Bronchial epithelial cell (primary cell): ENCODE measurements around the gene GNAI3. TPM values are rescaled to one million over a fixed set of nuclear protein-coding genes. Genes with fewer than 3 reads are reported as not detected.
A peak's percentile ranks its signal among the peaks of the same experiment; 100 is the strongest.
"Not testable (repeated sequence)": the region's sequence is repeated elsewhere in the genome, so short reads cannot be mapped to it uniquely, and the experiment has no call there.

Source experiments
- DNase-seq: peaks from one replicate; pipeline ENCODE4 v3.0.0-alpha.2; 2010; ENCODE audit warnings: low read depth
- FAIRE-seq: peaks from 2 replicates; lab custom pipeline; 2011; peaks lifted over from hg19 to GRCh38; lab: Jason Lieb, UNC
- H3K27me3 ChIP-seq: 2 replicates; pipeline ENCODE4 v1.5.1; 2011; ENCODE audit warnings: low read length; ENCODE audit not compliant: control insufficient read depth, insufficient read depth
- H3K36me3 ChIP-seq: 2 replicates; pipeline ENCODE4 v1.5.1; 2011; ENCODE audit warnings: low read length; ENCODE audit not compliant: control insufficient read depth, insufficient read depth
- H3K4me3 ChIP-seq: 2 replicates; pipeline ENCODE4 v1.5.1; 2011; ENCODE audit warnings: mild to moderate bottlenecking, low read depth, low read length, control low read depth
- total RNA-seq: library from RNA; depleted of rRNA; stranded (reverse); fragments of >200 nt; gene quantifications from 2 replicates; pipeline ENCODE4 v1.2.1, GENCODE V29; 2014
- TF ChIP-seq, protein P1 (sequence below): IDR thresholded peaks from 2 replicates; pipeline ENCODE4 v1.5.1; 2011; ENCODE audit warnings: mild to moderate bottlenecking, moderate library complexity, low read length, control low read depth, inconsistent platforms; ENCODE audit not compliant: insufficient read depth, severe bottlenecking

The GNAI3 gene
- total RNA-seq, 1 donor from 2014 or later, result 18.7 TPM

DNA sequence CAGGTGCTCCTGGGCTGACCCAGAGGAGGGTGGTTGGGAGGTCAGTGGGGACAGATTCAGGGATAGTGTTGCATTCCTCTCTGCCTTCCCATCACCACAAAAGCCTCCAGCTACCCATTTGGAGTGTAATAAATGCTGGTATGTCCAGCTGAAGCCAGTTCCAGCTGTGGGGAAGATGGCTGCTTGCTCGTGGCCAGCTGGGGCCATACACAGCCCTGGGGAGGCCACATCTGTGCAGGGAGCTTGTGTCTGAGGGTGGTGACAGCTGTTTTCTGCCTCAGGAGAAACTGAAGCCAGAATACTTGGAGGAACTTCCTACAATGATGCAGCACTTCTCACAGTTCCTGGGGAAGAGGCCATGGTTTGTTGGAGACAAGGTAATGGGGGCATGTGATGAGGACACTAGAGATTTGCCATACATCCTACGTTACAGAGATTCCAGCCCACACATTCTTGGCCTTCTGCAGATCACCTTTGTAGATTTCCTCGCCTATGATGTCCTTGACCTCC is 110.2 kb downstream of the GNAI3 start:
- Histone ChIP-seq H3K4me3 (no peak overlapping the region), H3K27me3 (no peaks in the 10 kb centered on the region), H3K36me3 (no peaks in the 10 kb centered on the region)
- TF ChIP-seq, protein P1, sequence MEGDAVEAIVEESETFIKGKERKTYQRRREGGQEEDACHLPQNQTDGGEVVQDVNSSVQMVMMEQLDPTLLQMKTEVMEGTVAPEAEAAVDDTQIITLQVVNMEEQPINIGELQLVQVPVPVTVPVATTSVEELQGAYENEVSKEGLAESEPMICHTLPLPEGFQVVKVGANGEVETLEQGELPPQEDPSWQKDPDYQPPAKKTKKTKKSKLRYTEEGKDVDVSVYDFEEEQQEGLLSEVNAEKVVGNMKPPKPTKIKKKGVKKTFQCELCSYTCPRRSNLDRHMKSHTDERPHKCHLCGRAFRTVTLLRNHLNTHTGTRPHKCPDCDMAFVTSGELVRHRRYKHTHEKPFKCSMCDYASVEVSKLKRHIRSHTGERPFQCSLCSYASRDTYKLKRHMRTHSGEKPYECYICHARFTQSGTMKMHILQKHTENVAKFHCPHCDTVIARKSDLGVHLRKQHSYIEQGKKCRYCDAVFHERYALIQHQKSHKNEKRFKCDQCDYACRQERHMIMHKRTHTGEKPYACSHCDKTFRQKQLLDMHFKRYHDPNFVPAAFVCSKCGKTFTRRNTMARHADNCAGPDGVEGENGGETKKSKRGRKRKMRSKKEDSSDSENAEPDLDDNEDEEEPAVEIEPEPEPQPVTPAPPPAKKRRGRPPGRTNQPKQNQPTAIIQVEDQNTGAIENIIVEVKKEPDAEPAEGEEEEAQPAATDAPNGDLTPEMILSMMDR, result no peak
- FAIRE-seq, result no peak
- no peak for DNase-seq

DNA sequence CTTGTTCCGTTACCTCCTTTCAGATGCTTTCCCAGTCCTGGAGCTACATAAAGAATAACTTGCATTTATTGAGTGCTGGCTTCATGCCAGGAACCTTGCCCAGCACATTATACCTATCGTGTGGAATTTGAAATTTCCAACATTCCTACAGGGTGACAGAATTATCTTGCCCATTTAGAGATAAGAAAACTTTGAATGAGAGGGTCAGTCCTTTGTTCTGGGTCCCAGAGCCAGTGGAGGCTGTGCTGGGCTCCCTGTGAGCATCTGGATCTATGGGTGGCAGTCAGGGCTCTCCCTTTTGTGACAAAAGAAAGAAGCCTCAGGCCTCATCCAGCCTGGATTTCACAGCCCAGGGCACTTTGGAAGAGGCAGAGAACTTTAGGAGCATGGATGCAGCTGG is 110.7 kb downstream of the GNAI3 start:
- TF ChIP-seq, protein P1, result no peak
- DNase-seq, result no peak
- FAIRE-seq, result no peak

DNA sequence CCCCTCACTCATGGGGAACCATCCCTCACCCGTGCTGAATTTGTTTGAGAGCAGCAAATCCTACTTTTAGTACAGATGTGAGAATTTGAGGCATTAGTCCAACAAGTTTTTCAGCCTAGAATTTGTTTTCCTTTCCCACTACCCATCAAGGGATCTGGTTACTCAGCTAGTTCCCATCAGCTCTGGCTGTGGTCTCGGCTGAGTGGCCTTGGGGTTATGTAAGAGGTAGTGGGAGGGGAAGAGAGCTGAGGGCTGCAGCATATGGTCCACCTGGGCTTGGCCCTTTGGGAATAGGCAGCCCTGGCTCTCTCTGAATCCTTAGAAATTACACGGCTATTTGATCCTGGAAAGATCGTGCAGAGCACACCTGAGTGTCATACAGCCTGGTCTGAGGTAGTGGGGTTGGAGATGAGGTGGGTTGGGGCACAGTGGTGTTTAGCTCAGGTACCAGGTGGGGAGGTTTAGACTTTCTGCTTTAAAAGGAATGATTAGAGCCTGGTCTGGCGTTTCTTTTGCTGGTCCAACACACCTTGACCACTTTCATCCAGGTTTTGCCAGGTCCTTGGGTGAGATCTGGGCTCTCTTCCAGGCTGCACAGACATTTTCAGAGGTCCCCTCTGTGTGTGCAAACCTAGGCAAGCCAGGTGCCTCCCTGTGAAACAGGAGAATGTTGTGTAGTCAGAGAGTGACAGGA is 111.7 kb downstream of the GNAI3 start:
- TF ChIP-seq, protein P1, result no peak
- DNase-seq (no peak), FAIRE-seq (no peak)
- no peaks in the 10 kb centered on the region for H3K27me3 ChIP-seq
- no peaks in the 10 kb centered on the region for H3K36me3 ChIP-seq
- H3K4me3 ChIP-seq, result no peak overlapping the region

More for the DNA sequence above, 110.7 kb downstream of the GNAI3 start:
- no peak overlapping the region for H3K4me3 ChIP-seq
- no peaks in the 10 kb centered on the region for H3K36me3 ChIP-seq
- no peaks in the 10 kb centered on the region for H3K27me3 ChIP-seq

DNA sequence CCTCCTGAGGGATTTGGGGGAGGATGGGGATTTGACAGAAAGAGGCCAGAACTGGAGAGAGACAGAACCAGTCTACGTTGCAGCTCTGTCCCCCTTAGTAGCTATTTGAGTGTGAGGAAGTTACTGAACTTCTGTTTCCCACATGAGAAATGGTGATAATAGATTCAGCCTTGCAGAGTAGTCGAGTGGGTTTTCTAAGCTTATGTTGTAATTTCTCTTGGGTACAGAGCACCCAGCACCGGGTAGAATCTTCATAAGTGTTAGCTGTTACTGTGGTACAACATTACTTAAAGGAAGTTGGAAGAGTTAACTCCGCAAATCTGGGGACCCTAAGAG is 112.2 kb downstream of the GNAI3 start:
- not testable (repeated sequence) for H3K4me3 ChIP-seq, H3K27me3 ChIP-seq, FAIRE-seq, DNase-seq, H3K36me3 ChIP-seq

DNA sequence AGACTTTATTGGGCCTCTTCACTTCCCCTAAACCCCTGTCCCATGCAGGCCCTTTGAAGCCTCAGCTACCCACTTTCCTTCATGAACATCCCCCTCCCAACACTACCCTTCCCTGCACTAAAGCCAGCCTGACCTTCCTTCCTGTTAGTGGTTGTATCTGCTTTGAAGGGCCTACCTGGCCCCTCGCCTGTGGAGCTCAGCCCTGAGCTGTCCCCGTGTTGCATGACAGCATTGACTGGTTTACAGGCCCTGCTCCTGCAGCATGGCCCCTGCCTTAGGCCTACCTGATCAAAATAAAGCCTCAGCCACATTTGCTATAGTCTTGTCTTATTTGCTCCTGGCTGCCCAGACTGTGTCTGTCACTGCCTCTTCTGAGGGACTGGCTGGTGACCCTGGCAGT is 113.0 kb downstream of the GNAI3 start:
- Histone ChIP-seq H3K27me3 (no peaks in the 10 kb centered on the region), H3K36me3 (no peaks in the 10 kb centered on the region), H3K4me3 (no peak overlapping the region)
- DNase-seq (no peak), FAIRE-seq (no peak)
- TF ChIP-seq, protein P1, result no peak

DNA sequence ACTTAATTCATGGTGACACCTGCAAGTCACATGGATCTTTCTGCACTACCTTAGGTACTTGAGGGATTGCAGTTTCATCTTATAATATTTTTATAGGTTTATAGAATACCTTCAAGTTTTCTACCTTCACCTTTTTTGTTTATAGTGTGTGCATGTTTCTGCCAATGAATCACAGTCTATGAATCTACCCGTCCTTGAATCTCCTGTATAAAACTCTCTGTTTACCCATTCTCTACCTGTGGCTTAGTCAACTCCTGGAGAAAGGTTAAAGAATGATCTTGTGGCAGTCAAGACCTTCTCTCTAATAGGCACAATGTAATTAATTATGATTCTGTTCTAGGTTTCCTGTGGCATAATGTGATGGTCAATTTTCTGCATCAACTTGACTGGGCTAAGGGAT is 116.3 kb downstream of the GNAI3 start:
- DNase-seq (peak; percentile 52), FAIRE-seq (no peak)
- TF ChIP-seq, protein P1, result no peak
- Histone ChIP-seq H3K27me3 (no peaks in the 10 kb centered on the region), H3K36me3 (no peaks in the 10 kb centered on the region), H3K4me3 (no peak overlapping the region)
